Renal cortex interstitium (tissue), 11 donors: ENCODE measurements around the gene RAPGEF2. TPM values are rescaled to one million over a fixed set of nuclear protein-coding genes. Genes with fewer than 3 reads are reported as not detected.
"Not testable (repeated sequence)": the region's sequence is repeated elsewhere in the genome, so short reads cannot be mapped to it uniquely, and the experiment has no call there.

Source experiments
- DNase-seq, 11 donors: peaks; one replicate each; pipeline ENCODE4 v3.0.0-alpha.2; 2013; ENCODE audit warnings: low read depth in 9 of 11, low spot score in 4 of 11; ENCODE audit errors: extremely low read depth in 1 of 11
- polyA plus RNA-seq, 3 donors: library from polyadenylated mRNA; unstranded; fragments of 120-200 nt; gene quantifications; one replicate each; pipeline ENCODE4 v1.2.1, GENCODE V29; 2013; ENCODE audit not compliant: insufficient read length in 3 of 3

The RAPGEF2 gene
- polyA plus RNA-seq, 3 donors = 45.0 to 51.6 (median 48.5) TPM

- no peak for DNase-seq
Measured at GRCh38 chr4:159178979-159179969, 76.4 kb downstream of the RAPGEF2 start.

DNA sequence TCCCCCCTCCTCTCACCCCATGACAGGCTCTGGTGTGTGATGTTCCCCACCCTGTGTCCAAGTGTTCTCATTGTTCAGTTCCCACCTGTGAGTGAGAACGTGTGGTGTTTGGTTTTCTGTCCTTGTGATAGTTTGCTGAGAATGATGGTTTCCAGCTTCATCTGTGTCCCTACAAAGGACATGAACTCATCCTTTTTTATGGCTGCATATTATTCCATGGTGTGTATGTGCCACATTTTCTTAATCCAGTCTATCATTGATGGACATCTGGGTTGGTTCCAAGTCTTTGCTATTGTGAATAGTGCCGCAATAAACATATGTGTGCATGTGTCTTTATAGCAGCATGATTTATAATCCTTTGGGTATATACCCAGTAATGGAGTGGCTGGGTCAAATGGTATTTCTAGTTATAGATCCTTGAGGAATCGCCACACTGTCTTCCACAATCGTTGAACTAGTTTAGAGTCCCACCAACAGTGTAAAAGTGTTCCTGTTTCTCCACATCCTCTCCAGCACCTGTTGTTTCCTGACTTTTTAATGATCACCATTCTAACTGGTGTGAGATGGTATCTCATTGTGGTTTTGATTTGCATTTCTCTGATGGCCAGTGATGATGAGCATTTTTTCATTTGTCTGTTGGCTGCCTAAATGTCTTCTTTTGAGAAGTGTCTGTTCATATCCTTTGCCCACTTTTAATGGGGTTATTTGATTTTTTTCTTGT, 81.2 kb downstream of the RAPGEF2 start:
- DNase-seq = not testable (repeated sequence)

- DNase-seq = no peak
Measured at GRCh38 chr4:159185591-159186023, 82.7 kb downstream of the RAPGEF2 start.

DNA sequence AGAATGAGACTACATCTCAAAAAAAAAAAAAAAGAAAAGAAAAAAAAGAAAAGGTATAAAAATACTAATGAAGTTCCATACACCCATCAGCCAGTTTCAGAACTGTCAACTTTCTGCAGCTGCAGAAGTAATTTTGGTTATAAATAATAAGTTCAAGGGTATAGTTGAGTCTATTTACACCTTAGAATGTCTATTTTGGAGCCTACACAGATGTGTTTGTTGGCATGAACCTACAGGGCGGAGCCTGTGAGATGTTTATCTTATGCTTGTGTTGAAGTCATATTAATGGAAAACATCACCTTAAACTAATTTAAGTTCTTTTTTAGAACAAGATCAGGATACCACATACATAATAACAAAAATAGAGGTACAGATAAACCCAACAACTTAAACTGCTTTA, 85.8 kb downstream of the RAPGEF2 start:
- no peak for DNase-seq

- DNase-seq = no peak
Measured at GRCh38 chr4:159190651-159191050, 87.8 kb downstream of the RAPGEF2 start.

- no peak for DNase-seq
Measured at GRCh38 chr4:159191989-159192388, 89.1 kb downstream of the RAPGEF2 start.

GRCh38 chr4:159193046-159193620, 90.3 kb downstream of the RAPGEF2 start:
- peak in 1 of 11 donors; percentile 32 for DNase-seq

DNA sequence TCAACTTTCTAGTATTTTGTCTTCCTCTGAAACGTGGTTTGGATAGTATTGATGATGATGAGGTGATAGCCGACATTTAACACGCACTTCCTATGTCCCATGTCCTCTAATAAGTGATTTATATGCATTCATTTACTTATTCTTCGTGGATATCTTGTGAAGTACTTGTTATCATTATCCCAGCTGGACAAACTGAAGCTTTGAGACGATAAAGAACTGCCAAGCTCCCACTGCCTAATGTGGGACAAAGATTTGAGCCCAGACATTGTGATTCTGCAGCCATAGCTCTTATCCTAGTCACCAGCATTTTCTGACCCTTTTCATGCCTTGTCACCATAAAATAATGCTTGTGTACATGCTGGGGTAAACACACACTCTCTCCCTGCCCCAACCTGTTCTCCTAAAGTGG, 92.5 kb downstream of the RAPGEF2 start:
- DNase-seq = no peak

GRCh38 chr4:159197260-159197884, 94.5 kb downstream of the RAPGEF2 start:
- DNase-seq = no peak

DNA sequence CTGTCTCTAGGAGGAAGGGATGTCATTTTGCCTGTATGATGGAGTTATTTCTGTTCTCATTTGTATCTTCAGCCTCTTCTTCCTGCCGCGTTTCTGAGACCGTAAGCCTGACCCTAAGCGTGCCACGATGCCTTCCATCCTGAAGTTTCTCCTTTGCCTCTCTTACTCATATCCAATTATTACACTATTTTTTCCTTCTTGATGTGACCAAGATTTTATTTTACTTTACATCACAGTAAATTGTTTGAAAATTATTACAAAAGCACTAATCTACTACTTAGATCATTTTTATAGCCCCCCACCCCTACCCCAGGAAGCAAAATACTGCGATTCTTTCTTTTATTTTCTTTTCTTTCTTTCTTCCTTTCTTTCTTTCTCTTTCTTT, 95.0 kb downstream of the RAPGEF2 start:
- DNase-seq = no peak

DNA sequence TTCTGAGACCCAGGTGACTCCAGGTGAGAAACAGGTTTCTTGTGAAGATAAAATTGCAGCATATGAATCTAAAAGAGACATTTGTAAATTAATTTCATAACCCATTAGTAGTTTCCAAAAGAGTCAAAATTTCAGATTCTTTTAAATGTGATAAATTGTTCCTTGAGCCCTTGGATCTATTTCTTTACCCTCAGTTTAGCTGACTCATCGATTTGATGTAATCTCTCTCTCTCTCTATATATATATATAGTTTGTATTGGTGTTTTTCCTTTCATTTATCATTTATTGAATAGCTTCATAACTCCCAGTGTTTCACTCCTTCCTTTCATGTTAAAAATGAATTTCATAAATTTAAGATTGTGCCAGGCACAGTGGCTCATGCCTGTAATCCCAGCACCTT, 96.9 kb downstream of the RAPGEF2 start:
- DNase-seq = no peak

GRCh38 chr4:159201168-159201567, 98.3 kb downstream of the RAPGEF2 start:
- no peak for DNase-seq

- DNase-seq = no peak
Measured at GRCh38 chr4:159204566-159204965, 101.7 kb downstream of the RAPGEF2 start.

- no peak for DNase-seq
Measured at GRCh38 chr4:159205466-159205865, 102.6 kb downstream of the RAPGEF2 start.

GRCh38 chr4:159206427-159206871, 103.6 kb downstream of the RAPGEF2 start:
- no peak for DNase-seq

DNA sequence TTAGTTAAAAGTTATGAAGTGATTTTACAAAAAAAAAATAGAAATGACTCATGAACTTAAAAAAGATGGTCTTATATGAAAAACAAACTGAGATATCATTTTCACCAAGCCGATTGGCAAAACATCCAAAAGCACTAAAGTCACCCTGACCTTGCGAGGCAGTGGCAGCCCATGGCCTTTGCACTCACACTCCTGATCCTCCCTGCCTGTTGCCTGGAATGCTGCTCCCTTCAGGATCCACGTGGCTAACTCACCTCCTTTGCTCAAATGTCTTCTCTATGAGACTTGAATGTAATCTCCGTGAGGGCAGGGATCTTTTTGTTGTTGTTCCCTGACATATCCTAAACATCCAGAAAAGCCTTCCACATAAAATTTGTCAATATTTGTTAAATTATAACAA, 106.4 kb downstream of the RAPGEF2 start:
- DNase-seq = no peak

GRCh38 chr4:159210975-159211374, 108.1 kb downstream of the RAPGEF2 start:
- no peak for DNase-seq

DNA sequence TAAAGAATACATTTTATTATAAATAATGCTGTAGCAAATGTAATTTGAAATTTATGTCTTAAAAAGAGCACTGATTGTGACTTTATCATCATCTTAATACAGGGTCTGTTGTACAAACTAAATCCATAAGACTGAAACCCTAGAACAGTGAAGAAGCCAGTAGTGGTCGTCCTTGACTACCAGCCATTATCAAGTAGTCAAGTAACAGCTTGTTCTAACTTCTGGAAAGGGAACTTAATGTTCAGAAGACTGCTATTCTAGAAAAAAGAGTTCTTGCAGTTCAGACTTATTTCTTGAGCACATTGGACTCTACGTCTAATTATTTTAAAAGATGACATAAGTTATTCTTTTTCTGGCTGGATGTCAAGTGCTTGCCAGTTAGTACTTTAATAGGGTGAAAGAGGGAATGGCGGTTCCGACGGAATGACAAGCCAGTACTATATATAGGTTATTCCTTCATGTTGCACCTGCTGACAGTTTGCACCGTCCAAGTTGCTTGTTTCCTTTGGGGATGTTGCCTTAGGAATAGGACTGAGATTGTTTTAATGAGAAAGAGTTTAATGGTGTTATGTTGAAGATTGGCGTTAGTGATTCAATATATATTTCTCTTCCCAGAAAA, 109.9 kb downstream of the RAPGEF2 start:
- no peak for DNase-seq

- DNase-seq = no peak
Measured at GRCh38 chr4:159216834-159217233, 114.0 kb downstream of the RAPGEF2 start.
